Activated T-cell treated with anti-CD3 and anti-CD28 coated beads for 48 hours (primary cell): ENCODE results near the gene HYAL2.
A peak's percentile ranks its signal among the peaks of the same experiment; 100 is the strongest.
"Not testable (repeated sequence)": the region's sequence is repeated elsewhere in the genome, so short reads cannot be mapped to it uniquely, and the experiment has no call there.

Experiments
- DNase-seq: peaks from one replicate; pipeline ENCODE4 v3.0.0-alpha.2; 2020; ENCODE audit warnings: low read depth

The HYAL2 gene

DNA sequence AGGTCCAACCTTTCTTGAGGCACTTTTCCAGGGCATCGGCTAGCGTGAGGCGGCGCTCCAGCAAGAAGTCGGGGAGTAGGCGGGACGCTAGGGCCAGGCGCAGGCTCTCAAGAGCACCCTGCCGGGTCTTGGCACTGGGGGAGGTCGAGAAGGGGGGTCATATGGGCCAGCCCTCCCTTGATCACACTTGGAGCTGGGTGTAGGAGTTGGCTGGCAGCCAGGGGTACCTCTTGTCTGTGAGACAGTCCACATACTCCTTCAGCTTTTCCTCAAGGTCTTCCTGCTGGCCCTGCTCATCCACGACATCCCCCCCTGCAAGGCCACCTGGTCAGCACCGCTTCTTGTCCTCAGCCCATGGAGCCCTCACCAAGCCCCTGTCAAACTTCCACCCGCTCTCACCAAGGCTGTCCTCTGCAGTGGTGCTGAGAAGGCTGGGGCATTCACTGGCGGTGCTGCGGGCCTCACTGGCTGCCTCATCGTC is 32.3 kb downstream of the HYAL2 start:
- no peak for DNase-seq

DNA sequence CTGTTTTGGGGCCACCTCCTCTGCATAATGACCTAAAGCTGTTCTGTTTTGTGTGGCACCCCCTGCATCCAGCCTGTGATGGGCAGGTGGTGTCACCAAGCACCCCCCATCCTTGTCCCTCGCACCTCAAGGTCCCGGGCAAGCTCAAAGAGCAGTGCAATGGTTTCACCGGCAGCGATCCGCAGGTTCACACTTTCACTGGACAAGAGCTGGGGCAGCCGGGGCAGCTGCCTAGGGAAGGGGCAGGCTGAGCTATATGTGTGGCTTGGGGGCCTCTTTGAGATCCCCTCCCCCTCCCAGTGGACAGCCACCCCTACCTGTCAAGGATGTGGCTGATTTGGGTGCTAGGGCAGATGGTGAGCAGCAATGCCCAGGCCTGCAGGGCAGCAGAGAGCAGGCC is 33.4 kb downstream of the HYAL2 start:
- no peak for DNase-seq

DNA sequence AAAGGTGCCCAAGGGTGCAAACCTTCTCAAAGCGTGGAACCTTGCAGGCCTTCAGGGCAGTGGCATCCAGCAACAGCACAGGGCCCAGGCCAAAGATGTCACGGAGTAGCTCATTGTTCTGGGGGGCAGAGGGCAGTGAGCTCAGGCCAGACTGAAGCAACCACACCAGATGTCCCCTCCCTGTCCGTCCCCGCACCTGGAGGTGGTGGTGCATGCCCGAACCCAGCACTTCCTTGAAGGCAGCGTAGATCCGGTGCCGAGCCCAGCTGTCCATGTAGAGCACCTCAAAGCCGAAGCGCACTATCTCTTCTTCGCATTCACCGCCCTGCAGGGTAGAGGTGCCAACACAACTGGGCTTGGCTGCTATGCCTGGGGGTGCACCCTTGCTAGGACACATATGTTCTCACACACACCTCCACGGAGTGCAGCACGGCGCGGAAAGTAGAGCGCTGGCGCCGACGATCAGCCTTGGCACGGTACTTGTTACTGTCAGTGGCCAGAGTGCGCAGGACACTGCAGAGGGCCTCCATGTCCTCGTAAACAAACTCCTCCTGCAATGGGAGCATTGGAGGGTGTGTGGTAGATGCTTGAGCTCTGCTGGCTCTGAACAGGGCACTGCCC is 34.0 kb downstream of the HYAL2 start:
- DNase-seq, result no peak

DNA sequence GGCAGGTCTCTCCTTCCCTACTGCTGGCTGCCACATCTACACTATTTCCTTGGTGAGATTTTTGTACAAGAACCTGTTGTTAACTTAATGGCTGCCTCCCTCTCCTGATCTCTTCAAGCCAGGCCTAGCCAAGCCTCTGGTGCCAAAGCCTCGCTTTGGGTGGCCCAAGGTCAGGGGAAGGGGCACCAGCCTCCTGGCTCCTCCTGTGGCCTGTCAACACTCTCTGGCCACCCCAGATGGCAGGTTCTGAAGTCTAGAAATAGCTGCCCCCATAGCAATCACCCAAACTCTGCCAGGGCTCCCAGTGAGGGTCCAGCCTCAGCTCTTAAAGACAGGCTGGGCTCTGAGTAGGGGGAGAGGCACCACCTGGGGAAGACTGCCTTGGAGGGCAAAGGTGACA is 35.3 kb downstream of the HYAL2 start:
- DNase-seq, result no peak

DNA sequence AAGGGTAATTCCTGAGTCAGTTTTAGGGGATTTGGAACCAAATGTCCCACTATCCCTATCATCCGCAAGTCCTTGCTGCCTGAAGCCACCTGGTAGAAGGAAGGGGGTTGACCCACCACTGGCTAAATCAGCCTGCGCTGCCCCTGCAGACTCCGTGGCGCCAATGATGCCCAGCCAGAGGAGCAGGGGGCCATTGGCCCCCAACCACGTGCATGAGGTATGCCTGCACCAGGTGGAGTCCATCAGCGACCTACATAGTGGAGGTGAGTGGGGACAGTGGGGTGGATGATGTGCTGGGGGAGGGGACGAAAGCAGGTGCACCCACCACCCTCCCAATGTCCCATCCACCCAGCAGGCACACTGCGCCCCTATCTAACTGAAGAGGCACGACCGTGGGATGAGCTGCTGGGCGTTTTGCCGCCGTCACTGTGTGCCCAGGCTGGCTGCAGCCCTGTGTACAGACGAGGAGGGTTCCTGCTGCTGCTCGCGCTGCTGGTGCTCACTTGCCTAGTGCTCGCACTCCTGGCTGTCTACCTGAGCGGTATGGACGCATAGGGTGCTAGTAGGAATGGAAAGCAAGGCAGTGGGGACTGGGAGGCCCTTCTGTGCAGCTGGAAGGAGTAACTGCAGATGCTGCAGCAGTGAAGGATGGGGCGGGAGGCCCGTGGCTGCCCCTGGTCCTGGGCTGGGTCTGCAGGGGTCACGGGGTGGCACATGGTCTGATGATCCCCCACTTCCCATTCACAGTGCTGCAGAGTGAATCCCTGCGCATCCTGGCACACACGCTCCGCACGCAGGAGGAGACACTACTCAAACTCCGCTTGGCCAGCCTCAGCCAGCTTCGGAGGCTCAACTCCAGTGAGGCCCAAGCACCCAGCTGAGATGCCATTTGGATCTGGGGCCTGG is 36.0 kb downstream of the HYAL2 start:
- no peak for DNase-seq

DNA sequence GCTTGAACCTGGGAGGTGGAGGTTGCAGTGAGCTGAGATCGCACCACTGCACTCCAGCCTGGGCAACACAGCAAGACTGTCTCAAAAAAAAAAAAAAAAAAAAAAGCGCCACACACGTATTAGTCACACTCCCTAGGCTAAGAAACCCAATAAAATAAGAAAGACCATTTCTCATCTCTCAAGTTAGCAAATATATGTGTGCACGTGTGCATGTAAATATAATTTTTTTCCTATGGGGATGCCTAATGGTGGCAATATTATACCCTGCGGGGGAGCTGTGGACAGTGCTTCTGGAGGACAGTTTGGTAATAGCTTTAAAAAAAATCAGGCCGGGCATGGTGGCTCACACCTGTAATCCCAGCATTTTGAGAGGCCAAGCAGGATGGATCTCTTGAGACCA is 38.4 kb downstream of the HYAL2 start:
- DNase-seq, result not testable (repeated sequence)

DNA sequence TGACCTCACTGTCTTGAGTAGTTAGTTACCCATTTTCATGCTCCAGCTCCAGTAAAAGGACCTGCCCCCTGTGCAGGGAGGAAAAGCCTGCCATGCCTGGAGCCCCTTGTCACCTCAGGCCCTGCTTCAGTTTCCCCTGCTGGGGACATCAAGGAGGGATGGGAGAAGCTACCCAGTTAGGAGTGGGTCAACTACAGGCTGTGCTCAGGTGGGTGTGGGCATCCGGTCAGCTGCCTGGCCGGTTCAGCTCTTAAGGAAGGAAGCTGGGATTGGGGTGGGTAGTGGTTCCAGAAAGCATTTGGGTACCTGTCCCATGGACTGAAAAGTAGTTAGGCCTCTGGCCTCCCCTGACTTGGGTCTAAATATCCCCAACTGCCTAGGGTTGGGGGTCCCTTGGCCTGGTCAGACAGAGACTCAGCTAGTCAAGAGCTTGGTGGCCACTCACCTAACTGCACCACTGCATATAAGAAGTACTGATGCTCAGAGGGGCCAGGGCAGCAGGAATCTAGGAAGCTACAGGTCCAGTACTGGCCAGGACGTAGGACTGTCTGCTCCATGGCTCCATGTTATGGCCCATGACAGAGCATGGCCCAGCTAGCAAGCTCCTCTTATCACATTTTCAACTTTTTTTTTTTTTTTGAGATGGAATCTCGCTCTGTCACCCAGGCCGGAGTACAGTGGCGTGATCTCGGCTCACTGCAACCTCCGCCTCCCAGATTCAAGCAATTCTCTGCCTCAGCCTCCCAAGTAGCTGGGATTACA is 43.1 kb downstream of the HYAL2 start:
- DNase-seq, result no peak

DNA sequence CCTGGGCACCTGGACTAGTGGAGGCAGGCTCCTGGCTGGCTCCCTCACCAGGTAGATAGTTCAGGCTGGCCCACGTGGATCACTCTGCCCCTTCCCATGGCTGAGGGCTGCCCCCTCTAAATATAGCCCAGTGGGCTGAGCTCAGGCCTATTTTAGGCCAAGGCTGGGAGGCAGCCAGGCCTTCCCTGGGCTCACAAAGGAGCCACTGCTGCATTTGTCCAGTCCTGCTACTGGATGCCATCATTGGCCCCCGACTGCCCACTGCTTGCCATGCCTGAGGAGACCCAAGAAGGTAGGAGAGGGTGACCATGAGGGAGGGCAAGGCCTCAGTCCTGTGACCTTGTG is 43.7 kb downstream of the HYAL2 start, which contains the start of gene LSMEM2:
Gene LSMEM2 (plus strand): TSS at position 208 of the 345 bp plus-strand sequence. CDS start 27 bp downstream, at position 235.
- DNase-seq, result no peak

DNA sequence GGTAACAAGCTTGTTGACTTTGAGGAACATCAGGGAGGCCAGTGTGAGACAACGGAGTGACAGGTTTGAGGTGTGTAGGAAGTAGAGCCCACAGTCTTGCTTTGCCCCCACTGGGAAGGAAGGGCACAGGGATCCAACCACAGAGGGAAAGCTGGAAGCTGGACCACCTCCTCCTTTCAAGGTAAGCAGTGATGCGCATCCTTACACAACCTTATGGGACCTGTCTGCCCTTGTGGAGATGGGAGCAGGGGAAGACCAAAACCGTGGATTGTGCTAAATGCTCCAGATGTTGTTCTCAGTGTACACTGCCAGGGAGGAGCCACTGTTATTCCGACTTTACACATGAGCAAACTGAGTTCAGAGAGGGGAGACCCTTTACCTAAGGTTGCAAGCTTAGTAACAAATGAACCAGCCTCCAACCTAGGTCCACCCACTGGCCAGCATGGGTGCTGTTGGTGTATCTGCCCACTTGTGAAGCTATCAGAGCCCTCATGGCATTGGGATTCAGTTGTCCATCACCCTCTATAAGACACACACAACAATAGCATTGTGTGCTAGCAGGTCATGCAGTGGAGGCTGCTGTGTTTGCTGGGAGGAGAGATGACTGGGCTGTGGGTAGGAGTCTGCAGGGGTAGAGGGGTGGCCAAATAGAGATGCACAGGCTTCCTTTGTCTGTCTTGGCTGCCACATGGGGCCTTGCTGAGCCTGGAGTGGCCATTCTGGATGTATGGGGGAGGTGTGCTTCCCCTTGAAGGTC is 44.2 kb downstream of the HYAL2 start:
- no peak for DNase-seq

DNA sequence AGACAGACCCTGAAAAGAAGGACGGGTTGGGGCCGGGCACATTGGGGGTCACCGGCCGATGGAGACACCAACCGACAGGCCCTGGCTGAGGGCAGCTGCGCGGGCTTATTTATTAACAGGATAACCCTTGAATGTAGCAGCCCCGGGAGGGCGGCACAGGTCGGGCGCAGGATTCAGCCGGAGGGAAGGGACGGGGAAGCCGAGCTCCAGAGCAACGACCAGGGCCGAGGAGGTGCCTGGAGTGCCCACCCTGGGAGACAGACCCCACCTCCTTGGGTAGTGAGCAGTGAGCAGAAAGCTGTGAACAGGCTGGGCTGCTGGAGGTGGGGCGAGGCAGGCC is 45.8 kb downstream of the HYAL2 start:
- no peak for DNase-seq

DNA sequence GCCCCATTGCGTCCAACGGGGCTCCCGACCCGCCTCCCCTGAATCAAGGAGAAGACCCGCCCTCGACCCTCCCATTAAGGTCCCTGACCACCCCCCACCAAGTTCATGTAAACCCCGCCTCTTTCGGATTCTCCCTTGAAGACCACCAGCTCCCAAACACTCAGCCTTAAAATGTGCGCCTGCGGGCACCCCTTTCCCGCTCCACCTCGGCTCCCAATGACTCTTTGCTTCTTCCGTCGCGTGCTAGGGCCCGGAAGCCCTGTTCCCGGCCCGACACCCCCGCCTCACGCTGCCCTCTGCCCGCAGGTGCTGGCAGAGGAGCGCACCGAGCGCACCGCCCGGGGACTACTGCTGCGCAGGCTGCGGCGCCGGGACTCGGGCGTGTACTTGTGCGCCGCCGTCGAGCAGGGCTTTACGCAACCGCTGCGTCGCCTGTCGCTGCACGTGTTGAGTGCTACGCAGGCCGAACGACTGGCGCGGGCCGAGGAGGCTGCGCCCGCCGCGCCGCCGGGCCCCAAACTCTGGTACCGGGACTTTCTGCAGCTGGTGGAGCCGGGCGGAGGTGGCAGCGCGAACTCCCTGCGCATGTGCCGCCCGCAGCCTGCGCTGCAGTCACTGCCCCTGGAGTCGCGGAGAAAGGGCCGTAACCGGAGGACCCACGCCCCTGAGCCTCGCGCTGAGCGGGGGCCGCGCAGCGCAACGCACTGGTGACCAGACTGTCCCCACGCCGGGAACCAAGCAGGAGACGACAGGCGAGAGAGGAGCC is 46.4 kb downstream of the HYAL2 start:
- DNase-seq, result peak; percentile 47

DNA sequence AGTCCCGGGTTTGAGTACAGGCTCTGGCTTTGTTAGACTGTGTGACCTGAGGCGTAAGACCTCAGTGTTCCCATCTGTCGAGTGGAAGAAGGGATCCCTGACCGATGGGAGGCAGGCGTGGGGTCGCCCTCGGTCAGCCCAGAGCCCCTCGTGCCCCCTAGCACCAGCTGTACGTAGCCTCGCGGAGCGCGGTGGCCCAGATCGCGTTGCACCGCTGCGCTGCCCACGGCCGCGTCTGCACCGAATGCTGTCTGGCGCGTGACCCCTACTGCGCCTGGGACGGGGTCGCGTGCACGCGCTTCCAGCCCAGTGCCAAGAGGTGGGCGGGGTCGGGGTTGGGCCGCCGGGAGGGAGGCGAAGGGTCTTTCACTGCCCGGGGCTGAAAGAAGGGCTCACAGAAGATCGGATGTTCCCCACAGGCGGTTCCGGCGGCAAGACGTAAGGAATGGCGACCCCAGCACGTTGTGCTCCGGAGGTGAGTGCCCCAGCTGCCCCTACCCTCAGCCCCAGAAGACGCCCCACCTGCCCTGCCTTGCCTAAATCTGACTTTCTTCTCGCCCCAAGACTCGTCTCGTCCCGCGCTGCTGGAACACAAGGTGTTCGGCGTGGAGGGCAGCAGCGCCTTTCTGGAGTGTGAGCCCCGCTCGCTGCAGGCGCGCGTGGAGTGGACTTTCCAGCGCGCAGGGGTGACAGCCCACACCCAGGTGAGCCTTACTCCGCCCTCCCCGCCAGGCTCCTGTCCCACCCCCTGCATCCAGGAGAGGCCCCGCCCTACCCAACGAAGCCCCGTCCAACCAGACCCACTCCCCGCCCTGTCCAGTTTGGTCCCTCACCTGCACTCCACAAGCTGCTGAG is 47.2 kb downstream of the HYAL2 start:
- DNase-seq, result no peak

DNA sequence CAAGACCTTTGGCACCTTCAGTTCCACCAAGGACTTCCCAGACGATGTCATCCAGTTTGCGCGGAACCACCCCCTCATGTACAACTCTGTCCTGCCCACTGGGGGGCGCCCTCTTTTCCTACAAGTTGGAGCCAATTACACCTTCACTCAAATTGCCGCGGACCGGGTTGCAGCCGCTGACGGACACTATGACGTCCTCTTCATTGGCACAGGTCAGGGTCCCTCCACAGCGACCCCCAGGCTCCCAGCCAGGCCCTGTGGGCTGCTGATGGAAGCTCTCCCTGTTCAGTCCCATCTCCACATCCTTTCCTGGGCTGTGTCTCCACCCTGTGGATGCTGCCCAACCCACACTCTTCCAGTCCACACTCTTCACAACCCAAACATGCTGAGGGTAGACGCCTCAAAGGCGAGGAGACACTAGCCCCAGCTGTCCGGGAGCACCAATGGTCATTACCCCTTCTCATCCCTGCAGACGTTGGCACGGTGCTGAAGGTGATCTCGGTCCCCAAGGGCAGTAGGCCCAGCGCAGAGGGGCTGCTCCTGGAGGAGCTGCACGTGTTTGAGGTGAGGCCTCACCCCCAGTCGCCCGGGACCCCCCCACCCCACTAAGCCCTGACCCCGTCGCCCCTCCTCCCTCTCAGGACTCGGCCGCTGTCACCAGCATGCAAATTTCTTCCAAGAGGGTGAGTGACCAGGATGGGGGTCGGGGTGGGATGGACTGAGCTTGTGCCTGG is 48.0 kb downstream of the HYAL2 start:
- DNase-seq, result peak; percentile 76

DNA sequence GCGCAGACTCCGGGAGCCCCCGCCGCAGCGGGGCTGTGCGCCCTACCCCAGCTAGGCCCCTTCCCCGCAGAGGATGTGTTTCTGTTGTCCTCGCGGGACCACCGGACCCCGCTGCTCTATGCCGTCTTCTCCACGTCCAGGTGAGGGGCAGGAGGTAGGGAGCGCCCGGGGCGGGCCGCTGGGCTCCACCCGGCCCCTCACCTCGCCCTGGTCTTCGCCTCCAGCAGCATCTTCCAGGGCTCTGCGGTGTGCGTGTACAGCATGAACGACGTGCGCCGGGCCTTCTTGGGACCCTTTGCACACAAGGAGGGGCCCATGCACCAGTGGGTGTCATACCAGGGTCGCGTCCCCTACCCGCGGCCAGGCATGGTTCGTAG is 48.9 kb downstream of the HYAL2 start:
- no peak for DNase-seq

DNA sequence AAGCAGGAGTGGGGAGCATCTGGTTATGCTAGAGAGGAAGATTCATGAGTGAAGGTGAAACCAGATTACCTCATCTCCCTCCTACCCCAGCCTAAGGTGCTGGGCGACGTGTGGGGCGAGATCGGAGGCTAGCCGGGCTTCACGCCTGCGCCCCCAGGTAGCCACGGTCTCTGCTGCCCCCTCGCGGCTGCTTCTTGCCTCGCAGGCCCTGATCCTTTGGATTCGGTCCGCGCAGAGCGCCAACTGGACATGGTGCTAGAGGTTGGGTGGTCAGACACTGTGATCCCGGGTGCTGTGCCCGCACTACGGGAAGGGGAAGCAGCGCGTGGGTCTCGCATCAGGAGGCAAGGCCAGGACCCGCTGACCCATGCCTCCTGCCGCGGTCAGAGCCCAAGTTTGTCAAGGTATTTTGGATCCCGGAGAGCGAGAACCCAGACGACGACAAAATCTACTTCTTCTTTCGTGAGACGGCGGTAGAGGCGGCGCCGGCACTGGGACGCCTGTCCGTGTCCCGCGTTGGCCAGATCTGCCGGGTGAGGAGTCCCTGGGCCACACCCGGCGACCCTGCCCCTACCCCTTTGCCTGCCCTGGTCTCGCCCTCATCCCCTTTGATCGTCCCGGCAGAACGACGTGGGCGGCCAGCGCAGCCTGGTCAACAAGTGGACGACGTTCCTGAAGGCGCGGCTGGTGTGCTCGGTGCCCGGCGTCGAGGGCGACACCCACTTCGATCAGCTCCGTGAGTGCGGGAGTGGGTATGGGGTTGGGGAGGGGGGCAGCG is 49.4 kb downstream of the HYAL2 start:
- peak; percentile 88 for DNase-seq

DNA sequence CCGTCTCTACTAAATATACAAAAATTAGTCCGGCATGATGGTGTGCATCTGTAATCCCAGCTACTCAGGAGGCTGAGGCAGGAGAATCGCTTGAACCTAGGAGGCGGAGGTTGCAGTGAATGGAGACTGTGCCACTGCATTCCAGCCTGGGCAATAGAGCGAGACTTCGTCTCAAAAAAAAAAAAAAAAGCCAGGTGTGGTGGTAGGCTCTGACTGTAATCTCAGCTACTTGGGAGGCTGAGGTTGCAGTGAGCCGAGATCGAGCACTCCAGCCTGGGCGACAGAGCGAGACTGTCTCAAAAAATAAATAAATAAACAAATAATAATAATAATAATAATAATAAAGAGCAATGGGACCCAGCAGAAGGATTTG is 50.0 kb downstream of the HYAL2 start:
- not testable (repeated sequence) for DNase-seq

DNA sequence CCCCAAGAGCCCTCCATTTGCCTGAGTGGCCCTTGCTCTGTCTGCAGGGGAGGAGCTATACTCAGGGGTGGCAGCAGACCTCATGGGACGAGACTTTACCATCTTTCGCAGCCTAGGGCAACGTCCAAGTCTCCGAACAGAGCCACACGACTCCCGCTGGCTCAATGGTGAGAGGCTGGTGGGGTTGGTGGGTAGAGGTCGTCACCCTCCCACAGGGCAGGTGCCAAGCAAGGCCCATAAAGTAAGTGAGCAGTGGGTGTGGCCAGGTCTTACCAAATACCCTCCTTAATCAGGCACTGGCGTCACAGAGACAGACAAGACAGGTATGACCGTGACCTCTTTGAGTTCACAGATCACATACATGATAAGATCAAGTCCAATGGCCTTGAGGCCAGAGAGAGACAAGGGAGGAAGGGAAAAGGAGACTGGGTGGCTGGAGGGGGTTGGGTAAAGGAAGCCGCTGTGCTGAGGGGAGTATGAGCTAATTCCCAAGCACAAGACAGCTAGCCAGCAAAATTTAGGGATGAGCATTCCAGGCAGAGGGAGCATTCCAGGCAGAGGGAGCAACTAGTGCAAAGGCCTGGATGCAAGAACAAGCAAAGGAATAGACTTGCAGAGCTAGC is 51.1 kb downstream of the HYAL2 start:
- no peak for DNase-seq

DNA sequence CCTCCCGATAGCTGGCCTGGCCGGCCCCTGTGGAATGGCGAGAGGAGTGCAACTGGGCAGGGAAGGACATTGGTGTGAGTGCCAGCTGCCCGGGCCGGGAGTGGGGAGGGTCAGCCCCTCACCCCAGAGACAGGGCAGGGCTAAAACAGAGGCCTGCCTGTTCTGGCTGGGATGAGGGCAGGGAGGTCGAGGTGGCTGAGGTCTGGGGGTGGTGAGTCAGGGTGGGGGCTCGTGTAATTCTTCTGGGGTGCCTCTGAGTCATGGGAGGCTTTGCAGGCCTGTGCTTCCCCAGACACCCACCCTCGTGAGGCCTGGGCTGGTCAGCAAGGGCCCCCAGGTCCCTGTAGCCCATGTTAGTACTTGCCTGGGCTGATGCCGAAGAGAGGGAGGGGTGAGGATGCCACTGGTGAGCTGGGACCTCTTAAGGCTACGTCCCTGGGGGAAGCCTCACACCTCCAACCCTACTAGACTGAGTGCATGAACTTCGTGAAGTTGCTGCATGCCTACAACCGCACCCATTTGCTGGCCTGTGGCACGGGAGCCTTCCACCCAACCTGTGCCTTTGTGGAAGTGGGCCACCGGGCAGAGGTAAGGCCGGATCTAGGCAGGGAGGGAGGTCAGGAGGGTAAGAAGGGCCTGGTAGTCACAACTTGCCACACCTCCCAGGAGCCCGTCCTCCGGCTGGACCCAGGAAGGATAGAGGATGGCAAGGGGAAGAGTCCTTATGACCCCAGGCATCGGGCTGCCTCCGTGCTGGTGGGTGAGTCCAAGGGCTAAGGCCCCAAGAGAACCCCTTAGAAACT is 51.9 kb downstream of the HYAL2 start:
- no peak for DNase-seq
